ENCODE measurements around the gene KPNA1.

- no peak for TF ChIP-seq CTCF (conservative IDR thresholded peaks at IDR 0.05; ENCODE audit: low read depth, low read length)
- no peak for TF ChIP-seq EZH2 (IDR thresholded peaks at IDR 0.05; ENCODE audit: low read length, unreplicated experiment)
Observed at GRCh38 chr3:122391681-122392446, 122.9 kb downstream of the KPNA1 start.

All from PC-3 (cell line).